NCI-H2107 treated with DMSO at 0.1 percent for 48 hours (cell line): ENCODE measurements around the gene SLC17A6.

ENCODE experiments used
- DNase-seq: peaks from one replicate; lab custom pipeline; 2025; ENCODE audit not compliant: unreplicated experiment; lab: John Stamatoyannopoulos, UW

Gene SLC17A6

DNA sequence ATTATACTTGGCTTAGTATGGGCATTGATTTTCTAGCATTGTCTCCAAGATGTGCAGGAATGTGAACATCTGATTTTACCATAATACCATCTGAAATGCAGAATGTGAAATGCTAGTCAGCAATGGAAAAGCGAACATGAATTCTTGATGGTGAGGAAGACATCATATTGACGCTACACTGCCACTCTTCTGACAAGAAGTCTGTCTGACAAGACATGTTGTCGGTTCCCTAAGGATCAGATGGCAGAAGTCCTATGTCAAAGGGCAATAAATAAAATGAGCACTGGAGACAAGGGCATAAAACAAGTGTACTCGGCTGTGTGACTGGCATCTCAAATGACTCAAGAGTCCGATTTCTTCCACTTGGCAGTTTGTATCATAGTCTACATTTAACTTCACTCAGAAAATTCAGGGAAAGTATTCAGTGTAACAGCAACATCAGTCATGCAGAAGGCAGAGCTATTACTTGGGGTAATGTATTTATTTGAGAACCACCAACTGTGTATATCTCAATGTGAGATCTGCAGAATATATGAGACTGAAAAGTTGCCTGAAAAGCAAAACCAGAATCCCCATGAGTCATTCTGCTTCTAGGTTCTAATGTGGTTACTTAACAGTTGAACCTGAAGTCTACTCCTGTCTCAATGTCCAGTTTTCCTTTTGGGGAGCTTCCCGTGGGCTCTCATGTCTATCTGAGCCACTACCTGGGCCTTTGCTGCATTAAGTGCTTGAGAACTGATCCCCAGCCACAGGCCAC is 51.5 kb downstream of the SLC17A6 start:
- no peak for DNase-seq

DNA sequence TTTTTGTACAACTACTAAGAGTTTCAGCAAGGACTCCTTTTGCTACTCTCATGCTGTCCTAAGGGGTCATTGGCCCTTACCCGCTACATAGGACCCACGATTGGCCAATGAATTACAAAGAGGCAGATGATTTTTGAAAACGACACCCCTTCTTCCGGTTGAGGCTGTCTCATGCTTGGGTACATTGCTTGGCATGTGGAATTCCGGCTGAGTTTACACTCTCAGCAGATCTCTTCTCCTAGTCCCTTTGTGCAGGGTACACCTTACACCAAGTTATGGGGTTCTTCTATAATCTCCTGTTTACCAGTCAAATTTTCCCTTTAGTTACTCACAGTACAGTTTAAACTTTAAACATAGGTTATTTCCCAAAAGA is 52.1 kb downstream of the SLC17A6 start:
- no peak for DNase-seq

DNA sequence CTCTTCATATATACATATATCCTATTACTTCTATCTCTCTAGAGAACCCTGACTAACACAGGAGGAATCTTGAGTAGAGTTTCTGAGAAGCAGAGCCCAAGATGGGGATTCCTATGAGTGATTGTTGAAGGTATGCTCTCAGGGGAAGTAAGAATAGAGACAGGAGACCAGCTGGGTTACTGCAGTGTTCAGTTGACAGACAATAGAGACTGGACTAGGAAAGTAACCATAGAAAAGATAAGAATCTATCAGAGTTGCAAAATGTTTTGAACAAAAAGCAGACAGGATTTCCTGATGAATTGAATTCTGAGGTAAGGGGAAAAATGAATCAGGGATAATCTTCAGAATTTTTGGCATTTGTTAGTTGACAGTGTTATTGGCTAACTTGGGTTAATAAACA is 54.4 kb downstream of the SLC17A6 start:
- no peak for DNase-seq

DNA sequence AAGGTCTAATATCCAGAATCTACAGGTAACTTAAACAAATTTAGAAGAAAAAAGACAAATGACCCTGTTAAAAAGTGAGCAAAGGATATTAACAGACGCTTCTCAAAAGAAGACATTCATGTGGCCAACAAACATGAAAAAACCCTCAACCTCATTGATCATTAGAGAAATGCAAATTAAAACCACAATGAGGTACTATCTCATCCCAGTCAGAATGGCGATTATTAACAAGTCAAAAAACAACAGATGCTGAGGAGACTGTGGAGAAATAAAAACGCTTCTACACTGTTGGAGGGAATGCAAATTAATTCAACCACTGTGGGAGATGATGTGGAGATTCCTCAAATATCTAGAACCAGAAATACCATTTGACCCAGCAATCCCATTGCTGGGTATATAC is 67.2 kb downstream of the SLC17A6 start:
- no peak for DNase-seq

DNA sequence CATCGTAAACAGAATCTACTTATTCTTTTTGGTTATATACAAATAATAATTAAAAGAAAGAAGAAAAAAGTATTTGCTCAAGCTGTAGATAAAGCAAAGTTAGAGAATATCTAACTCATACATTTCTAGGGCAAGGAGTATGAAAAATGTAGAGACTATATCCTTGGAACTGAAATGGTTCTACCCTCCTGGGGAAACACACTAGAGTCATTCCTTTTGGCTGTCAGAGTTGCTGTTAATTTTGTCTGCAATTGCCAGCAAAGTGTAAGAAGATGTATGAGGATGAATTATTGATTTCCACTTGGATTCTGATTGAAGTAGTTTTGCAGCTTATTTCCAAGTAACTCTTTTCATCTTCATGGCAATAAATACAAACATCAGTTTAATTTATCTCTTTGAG is 69.1 kb downstream of the SLC17A6 start:
- no peak for DNase-seq

DNA sequence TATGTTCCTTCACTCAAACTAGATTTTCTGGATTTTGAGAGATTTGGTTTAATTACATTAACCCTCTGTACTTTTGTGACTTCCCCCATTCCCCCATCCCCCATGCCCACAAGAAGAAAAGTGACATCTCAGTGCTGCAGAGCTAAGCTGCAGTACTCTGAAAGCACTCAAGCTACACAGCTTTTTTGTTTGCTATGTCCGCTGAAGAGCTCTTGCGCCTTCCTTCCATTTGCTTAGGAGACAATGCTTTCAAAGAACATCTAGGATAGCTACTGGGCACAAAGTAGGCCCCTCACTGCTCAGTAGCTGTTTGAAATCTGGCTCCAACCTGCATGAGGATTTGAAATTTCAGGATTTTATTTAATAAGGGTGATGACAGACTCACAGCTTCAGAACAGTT is 69.7 kb downstream of the SLC17A6 start:
- peak; percentile 44 for DNase-seq

DNA sequence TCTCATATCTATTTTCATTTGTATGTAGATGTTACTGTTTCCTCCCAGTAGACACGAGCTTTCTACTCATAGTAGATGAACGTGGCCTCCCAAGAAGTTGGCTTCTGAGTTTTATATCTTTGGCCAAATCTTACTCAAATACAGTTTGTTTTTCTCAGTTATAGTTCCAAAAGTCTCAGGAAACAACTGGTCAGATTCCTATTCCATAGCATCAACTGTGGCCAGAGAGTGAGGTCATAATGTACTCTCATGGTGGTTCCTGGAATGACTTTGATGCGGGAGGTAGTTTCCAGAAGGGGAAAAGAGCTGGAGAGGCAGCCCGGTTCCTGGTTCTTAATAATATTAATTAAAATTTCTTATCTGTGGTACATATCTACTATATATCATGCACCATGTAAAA is 77.3 kb downstream of the SLC17A6 start:
- DNase-seq: no peak

DNA sequence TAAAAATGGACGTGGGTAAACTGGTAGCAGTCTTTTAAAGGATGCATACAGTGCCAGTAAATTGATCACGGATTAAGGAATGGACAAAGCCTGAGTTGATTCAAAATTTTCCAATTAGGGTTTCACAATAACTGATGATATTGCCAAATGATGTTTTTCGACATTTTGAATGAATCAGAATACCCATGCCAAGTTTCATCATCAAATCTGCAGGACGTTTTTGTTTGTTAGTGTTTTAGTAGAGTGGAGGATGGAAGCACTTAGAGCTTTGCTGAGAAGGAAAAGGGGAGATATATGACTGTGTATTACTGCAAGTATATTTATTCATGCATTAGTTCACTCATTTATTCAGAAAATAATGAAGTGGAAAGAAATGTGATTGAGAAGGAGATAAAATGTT is 78.3 kb downstream of the SLC17A6 start:
- DNase-seq: no peak

DNA sequence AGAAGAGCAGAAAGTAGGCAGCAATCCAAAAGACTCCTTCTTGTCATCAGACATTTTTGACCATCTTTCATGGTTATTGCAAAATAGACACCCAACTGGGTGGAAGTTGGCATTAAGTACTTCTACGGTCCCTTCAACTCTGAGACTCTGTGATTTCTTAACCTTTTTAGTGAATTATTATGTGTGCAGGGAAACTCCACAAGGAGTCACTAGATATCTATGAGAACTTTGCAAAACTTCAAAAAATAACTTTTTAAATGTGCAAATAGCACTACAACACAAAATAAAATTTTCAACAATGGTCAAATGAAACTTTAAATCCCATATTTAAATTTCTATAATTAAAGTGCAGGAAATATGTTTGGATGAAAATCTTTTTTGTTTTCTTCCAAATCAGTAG is 88.7 kb downstream of the SLC17A6 start:
- no peak for DNase-seq
